ENCODE results near the gene CELSR1.

GRCh38 chr22:46410291-46410808 is 127.1 kb downstream of the CELSR1 start:
- TF ChIP-seq EZH2 (IDR thresholded peaks at IDR 0.05; ENCODE audit: low read length, unreplicated experiment) (no peak), CTCF (conservative IDR thresholded peaks at IDR 0.05; ENCODE audit: low read depth, low read length) (no peak), EZH2phosphoT487 (IDR thresholded peaks at IDR 0.05; ENCODE audit: borderline replicate concordance, low read length) (no peak)

All from PC-3 (cell line).